ENCODE data around the gene P4HTM.

Gene P4HTM

GRCh38 chr3:49005998-49006397, 16.0 kb downstream of the P4HTM start:
- no peak for DNase-seq (ENCODE audit: low read depth in 1 of 2, low spot score in 1 of 2)
- Histone ChIP-seq H3K27me3 (ENCODE audit: insufficient read depth, poor library complexity, severe bottlenecking) (no peaks in the 10 kb centered on the region), H3K27ac (replicated peaks) (peak overlapping the region; percentile 89; the same call in 1 of the 2 replicates), H3K4me3 (replicated peaks; ENCODE audit: insufficient read depth, low read length) (no peak overlapping the region)
- TF ChIP-seq REST (IDR thresholded peaks at IDR 0.05; ENCODE audit: insufficient replicate concordance, low read depth) (no peak), GABPA (IDR thresholded peaks at IDR 0.05; ENCODE audit: low read depth) (no peak), CTCF (IDR thresholded peaks at IDR 0.05; ENCODE audit: insufficient read depth, low read length) (no peak), SPI1 (IDR thresholded peaks at IDR 0.05; ENCODE audit: borderline replicate concordance, low read depth) (no peak), POLR2AphosphoS5 (IDR thresholded peaks at IDR 0.05; ENCODE audit: low read depth) (no peak)

DNA sequence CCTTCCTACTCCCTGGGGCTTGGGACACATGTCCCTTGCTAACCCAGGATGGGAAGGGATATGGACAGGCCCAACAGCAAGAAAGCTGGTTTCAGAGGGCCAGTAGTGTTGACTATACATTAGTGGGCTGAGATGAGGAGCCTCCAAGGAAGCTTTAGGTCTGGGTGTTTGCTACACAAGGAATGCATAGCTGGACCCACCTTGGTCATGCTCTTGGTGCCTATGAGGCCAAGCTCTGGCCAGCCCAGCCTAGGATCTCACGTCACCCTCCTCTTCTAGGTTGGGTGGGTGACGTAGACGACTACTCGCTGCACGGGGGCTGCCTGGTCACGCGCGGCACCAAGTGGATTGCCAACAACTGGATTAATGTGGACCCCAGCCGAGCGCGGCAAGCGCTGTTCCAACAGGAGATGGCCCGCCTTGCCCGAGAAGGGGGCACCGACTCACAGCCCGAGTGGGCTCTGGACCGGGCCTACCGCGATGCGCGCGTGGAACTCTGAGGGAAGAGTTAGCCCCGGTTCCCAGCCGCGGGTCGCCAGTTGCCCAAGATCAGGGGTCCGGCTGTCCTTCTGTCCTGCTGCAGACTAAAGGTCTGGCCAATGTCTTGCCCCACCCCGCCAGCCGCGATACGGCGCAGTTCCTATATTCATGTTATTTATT, 16.5 kb downstream of the P4HTM start:
- TF ChIP-seq SPI1 (IDR thresholded peaks at IDR 0.05; ENCODE audit: borderline replicate concordance, low read depth) (peak; percentile 7; the same call in 1 of the 2 replicates), CTCF (IDR thresholded peaks at IDR 0.05; ENCODE audit: insufficient read depth, low read length) (no peak)
- DNase-seq (ENCODE audit: low read depth in 1 of 2, low spot score in 1 of 2), result no peak
- Histone ChIP-seq H3K27me3 (ENCODE audit: insufficient read depth, poor library complexity, severe bottlenecking) (no peaks in the 10 kb centered on the region), H3K27ac (replicated peaks) (peak overlapping the region; percentile 89), H3K4me3 (replicated peaks; ENCODE audit: insufficient read depth, low read length) (peak overlapping the region; percentile 69)

GRCh38 chr3:49007068-49007770, 17.2 kb downstream of the P4HTM start, which contains the start of gene WDR6:
TSS of gene WDR6 (plus strand) at chr3:49007391. CDS start at chr3:49007432, 41 bp downstream.
- H3K27me3 ChIP-seq (ENCODE audit: insufficient read depth, poor library complexity, severe bottlenecking), result no peaks in the 10 kb centered on the region
- peak; percentile 97 to 98 for DNase-seq (ENCODE audit: low read depth in 1 of 2, low spot score in 1 of 2)
- peak within 1 kb of the TSS; percentile 89 for H3K27ac ChIP-seq (replicated peaks)
- TF ChIP-seq REST (IDR thresholded peaks at IDR 0.05; ENCODE audit: insufficient replicate concordance, low read depth) (peak; percentile 46), POLR2AphosphoS5 (IDR thresholded peaks at IDR 0.05; ENCODE audit: low read depth) (peak; percentile 97), CTCF (IDR thresholded peaks at IDR 0.05; ENCODE audit: insufficient read depth, low read length) (peak; percentile 11), GABPA (IDR thresholded peaks at IDR 0.05; ENCODE audit: low read depth) (no peak)
- H3K4me3 ChIP-seq (replicated peaks; ENCODE audit: insufficient read depth, low read length), result peak within 1 kb of the TSS; percentile 69
